NCI-H1930 (cell line): ENCODE data around the gene GLCE.
"Not testable (repeated sequence)": the region's sequence is repeated elsewhere in the genome, so short reads cannot be mapped to it uniquely, and the experiment has no call there.

Source experiments
- DNase-seq, 2 experiments: peaks; one replicate each; lab custom pipeline; 2025; lab: John Stamatoyannopoulos, UW

The GLCE gene

DNA sequence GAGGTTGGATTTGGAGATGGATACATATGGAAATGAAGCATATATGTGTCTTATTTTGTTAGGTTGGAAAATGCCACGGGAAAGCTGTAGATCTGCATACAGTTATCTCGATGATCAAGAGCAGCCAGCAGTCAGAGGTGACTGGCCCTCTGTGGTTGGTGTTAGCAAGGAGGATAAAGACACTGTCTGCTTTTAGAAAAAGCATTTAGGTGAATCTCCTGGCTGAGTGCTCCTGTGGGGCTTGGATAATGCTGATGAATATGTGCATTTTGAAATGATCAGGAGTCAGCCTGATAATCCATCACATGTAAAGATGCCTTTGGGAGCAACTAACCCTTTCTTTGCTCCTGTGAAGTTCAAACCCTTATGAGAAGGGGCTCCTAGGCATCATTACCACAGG, 24.9 kb upstream of the GLCE start:
- DNase-seq: no peak

DNA sequence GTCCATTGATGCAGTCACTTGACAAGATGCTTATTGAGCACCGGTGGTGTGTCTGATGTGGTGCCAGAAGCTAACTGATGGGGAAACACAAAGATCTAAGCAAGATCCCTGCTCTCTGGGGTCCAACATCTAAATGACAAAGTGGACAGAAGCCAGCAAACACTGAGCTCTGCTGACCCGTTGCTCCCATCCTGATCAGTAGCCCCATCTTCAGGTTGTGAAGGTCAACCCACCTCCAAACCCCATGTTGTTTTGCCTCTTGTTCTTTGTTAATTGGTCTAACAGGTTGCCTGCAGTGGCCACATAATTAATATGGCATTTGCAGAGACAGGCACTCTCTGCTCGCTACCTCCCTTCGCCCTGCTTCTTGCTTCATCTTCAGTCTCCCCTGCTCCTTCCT, 21.5 kb upstream of the GLCE start:
- no peak for DNase-seq

DNA sequence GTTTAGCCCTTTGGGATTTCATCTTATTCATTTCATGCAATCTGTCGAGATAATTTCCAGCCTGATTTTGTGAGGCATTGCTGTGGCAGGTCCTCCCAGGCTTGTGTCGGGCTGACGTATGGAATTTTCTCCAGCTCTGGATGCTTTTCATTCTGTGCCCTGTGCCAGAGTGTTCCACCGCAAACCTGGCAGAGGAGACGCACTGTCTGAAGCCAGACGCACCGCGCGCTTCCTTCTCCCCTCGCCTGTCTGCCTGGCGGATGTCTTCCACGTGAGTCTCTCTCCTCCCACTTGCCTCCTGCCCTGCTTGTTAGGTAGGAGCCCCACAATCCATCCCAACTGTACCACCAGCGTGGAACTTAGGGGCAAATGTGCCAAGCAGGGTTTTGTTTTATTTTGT, 20.1 kb upstream of the GLCE start:
- DNase-seq: no peak

DNA sequence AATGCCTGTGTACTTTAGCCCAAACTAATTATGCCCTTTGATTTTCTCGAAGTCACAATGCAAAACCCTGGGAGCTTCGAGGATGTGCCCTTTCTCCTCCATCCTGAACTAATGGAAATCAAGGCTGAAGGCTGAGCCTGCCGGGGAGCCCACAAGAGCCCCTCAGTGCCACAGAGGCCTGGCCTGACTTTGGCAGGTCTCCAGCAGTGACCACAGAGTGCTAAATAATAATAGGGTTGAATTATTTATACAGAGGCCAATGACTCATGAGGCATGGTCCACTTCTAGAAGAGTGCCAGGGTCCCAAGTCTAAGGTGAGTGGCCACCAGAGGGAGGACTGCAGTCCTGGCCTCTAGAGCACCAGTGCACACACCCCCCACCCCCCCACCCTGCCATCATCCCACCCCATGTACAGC, 19.1 kb upstream of the GLCE start:
- DNase-seq: no peak

DNA sequence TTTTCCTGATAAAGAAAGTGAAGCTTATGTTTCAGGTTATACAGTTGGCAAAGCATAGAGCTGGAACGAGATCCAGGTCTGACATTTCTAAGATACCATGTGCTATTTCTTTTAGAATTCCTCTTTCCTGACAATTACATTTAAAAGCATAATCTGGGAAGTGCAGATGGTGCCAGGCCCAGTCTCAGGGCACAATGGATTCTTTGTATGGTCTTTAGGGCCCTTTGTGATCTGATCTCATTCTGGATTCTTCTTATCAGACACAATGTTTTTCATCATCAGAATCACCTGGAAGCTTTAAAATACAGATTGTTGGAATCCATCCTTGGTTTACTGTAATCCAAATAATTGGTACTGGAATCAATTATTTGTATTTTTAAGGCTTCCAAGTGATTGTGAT, 18.6 kb upstream of the GLCE start:
- DNase-seq: no peak

DNA sequence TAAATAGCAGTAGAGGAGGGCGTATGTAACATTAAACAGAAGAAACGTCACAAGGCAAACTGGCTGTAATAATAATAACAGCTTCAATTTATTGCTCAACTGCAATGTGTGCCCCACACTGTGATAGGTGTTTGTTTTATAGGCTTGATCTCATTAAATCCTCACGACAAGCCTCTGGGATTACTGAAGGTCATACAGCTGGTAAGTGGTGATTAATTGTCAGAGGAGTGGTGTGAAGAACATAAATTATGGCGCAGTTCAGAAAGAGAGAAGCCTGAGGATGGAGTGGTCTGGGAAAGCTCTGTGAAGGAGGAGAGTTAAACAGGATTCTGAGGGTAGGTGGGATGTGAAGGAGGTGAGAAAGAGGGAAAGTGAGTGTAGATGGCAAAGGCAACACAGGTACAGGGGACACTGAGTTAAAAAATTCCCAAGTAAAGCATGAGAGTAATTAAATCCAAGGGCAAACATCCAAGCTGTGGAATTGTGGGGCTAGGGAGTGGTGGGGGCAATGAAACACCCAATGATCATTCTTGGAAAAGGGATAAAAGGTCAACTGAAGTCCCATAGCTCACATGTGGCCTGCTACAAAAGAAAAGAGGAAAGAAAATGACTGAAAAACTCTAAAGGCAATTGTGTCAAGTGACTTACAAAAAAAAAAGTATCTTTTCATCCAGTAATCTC, 16.5 kb upstream of the GLCE start:
- no peak for DNase-seq

DNA sequence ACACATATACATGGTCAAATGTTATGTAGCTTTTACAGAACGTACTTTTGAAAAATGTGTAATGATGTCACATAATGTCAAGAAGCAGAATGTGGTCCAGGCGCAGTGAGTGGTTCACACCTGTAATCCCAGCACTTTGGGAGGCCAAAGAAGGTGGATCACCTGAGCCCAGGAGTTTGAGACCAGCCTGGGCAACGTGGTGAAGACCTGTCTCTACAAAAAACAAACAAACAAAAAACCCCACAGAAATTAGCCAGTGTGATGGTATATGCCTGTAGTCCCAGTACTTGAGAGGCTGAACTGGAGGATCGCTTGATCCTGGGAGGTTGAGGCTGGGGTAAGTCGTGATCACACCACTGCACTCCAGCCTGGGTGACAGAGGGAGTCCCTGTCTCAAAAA, 15.9 kb upstream of the GLCE start:
- DNase-seq: no peak

DNA sequence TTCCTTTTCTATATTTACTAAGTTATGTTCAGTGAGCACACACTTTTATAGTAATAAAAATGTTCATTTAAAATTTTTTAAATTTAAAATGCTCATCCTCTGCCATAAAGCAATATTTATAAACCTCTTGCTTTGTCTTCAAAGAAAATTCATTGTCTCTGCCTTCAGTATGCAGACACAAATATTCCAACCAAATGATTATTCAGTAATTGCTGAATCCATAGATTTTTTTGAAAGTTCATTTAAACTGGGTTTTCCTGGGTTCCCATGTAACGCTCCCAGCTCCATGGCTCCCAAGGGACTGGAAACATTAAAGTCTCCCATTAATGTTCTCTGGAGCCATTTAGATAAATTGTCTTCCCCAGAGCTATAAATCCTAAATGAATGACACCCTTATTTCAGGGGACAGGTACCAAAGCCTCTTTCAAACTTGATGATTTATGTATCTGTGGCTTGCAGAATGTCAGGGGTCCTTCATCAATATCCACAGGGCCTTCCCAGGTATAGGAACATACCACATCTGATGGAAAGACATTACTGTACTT, 15.2 kb upstream of the GLCE start:
- no peak for DNase-seq

DNA sequence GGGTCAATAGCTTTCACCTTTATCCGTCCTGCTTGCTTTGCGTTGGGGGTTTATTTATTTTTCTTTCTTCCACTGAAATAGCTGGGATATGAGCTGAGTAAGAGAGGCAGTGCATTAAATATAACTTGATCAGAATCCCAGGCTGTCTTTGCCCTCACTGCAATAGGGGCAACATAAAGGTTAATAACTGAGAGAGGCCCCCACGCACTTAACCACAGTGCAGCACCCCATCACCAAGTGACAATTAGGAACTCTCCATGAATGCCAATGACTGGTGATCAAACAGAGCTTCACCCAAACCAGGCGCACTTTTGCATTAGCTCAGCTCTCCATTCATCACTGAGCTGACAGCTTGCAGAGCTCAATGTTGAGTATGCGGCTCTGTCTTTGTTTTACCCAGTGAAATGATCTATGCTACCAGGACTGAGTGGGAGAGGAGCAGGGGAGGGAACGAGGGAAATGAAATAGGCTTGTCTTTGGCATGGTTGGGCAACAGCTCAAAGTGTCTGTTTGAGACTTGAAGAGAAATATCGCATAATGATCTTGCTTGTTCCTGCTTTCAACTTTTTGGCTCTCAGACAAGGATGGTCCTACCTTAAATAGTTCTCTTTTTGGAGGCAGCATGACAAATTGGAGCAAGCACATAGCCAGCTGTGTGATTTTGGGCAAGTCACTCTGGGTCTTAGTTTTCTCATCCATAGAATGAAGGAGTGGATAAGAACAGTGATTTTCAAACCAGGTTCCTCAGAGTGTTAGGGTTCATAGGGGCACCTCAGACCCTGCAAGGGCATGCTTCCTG, 14.5 kb upstream of the GLCE start:
- DNase-seq: no peak

DNA sequence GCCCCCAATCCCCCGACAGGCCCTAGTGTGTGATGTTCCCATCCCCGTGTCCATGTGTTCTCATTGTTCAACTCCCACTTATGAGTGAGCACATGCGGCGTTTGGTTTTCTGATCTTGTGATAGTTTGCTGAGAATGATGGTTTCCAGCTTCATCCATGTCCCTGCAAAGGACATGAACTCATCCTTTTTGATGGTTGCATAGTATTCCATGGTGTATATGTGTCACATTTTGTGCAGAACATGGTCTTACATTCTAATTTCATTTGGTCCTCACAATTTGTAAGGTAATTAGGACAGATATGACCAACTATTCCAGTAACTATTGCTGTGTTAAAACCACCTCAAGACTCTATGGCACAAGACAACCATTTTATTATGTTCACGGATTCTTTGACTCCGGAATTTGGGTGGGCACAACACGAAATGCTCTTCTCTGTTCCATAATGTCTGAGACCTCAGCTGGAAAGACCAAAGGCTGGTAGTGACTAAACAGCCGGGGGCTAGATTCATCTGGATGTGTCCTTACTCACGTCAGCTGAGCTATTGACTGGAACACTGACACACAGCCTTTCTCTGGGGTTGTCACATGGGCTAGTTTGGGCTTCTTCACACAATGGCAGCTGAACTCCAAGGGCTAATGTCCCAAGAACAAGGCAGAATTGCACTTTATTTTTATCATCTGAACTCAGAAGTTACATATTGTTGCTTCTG, 13.6 kb upstream of the GLCE start:
- no peak for DNase-seq

DNA sequence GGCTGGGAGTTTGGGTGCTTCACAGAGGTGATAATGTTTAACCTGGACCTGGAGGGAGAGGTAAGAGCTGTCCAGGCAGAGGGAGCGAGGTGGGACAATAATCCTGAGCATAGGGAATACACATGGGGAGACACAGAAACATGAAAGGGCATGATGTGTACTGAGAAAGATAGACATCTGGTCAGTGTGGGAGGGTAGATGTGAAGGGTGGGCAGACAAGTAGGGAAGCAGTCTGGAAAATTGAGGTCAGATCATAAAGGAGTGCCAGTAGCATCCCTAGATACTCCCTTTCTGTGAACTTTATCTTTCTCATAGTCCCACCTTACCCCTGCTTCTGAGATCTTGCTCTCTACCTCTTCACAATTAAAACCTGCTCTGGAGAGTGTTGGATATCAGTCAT, 12.0 kb upstream of the GLCE start:
- no peak for DNase-seq

DNA sequence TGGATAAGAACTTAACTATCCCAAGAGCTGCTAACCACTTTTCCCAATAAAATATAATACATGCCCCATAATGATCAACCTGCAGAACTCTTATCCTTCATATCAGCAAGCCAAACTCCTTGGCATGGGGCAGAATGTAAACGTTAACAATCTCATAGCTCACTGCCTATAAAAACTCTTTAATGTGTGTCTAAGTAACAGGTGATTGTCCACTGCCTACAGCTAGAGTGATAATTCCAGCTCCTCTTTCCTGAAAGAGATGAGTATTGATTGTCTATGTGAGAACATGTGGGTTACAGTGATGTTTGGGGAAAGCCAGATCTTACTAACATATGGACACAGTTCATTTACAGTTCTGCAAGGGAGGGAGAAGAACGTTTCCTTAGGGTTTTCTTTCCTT, 11.3 kb upstream of the GLCE start:
- no peak for DNase-seq

DNA sequence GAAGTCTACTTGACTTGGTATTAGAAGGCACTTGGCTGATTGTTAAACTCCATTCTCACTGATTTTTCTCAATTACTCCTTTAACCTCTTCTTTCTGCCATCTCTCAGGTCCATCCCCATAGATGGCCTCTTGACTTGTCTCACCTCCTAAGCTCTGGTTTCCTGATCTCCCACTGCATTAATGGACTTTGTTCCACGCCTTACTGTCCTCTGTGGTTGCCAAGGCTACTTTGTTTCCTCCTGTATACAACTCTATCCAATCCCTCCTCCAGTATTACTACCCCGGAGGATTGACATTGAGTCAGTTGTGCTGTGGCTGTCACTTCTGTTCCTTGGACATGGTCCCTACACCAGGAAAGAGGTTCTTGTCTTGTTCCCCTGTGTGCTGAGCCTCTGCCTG, 10.6 kb upstream of the GLCE start:
- DNase-seq: no peak

DNA sequence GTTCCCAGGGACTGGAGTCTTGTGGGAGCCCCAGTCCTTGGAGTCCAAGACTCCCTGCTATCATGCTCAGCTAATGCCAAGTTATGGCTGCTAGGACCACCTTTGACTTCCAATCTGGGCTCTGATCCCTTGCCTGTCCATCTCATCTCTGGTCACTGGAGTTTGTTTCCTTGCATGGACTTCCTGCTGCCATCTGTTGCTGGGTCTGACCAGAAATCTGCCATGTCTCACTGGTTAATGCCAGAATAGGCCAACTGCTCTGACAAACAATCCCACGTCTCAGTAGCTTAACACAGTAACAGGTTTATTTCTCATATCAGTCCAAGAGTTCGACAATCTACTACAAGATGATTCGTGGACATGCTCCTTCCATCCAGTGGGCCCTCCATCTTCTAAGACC, 10.1 kb upstream of the GLCE start:
- DNase-seq: no peak

DNA sequence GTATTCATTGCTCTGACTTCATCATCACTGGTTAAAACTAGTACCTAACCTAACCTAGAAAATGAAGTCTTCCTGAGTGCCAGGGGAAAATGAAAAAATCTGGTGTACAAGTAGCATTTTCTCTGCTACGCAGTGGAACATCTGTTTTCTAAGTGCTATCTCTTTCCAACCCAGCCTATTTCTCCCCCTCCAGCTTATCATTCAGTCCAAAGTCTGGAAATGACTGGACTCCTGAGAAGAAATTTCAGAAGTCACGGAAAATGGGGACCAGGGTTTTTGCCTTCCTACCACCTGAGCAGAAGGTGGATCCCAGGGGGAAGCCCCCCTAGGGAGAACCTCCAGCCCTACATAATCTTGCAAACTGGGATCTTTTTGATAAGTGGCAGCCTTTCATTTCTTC, 9.6 kb upstream of the GLCE start:
- no peak for DNase-seq

DNA sequence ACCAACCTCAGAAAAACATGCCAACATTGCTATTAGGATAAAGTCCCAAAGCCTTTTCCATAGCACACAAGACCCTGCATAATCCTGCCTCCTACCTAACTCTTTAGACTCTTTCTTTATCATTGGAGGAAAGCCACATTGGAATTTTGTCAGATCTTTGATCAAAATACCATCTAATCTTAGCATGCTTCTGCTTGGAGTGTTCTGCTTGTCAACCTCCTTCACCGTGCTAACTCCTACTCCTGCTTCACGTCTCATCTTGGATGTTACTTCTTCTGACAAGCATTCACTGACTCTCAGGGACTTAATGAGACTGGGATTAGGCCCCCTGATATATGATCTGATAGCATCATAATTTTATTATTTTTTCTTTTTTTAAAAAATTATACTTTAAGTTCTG, 7.4 kb upstream of the GLCE start:
- no peak for DNase-seq

DNA sequence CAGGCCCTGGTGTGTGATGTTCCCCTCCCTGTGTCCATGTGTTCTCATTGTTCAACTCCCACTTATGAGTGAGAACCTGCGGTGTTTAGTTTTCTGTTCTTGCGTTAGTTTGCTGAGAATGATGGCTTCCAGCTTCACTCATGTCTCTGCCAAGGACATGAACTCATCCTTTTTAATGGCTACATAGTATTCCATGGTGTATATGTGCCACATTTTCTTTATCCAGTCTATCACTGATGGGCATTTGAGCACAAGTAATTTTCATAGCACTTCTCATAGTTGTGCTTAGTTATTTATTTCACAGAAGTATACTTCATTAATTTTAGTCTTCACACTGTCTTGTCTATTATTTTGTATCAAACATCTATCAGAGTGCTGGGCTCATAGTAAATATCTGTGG, 6.8 kb upstream of the GLCE start:
- DNase-seq: not testable (repeated sequence)

DNA sequence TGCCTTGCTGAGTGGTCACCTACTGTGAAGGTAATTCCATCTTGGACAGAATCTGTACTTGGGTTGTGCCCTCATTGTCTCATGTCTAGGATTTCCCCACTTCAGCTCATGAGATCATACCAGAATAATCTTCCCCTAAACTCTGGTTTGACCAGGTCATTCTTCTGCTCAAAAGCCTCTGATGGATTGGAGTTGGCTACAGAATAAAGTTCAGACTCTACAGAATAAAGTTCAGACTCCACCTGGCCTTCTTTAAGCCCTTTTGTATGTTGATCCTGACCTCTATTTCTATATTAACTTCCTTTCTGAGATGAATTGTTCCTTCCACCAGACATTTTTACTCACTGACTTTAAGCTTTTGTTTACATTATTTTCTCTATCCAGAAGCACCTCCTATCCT, 6.4 kb upstream of the GLCE start:
- no peak for DNase-seq

DNA sequence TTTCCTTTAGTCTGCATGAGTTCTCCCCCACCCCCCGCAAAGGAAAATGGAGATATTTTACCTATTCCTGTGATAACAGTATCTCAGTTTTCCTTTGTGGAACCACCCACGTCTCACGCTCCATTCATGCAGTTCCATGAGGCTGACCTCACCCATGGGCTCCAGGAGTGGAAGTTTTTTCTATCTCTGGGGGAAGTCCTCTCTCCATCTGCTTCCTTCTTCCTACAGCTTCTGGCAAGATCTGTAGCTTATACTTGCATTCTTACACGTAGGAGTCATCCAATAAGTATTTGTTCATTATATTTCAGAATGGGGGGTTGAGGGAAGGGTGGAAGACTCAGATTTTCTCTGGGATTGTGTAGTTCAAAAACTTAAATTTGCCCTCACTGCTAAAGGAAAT, 5.8 kb upstream of the GLCE start:
- DNase-seq: no peak

DNA sequence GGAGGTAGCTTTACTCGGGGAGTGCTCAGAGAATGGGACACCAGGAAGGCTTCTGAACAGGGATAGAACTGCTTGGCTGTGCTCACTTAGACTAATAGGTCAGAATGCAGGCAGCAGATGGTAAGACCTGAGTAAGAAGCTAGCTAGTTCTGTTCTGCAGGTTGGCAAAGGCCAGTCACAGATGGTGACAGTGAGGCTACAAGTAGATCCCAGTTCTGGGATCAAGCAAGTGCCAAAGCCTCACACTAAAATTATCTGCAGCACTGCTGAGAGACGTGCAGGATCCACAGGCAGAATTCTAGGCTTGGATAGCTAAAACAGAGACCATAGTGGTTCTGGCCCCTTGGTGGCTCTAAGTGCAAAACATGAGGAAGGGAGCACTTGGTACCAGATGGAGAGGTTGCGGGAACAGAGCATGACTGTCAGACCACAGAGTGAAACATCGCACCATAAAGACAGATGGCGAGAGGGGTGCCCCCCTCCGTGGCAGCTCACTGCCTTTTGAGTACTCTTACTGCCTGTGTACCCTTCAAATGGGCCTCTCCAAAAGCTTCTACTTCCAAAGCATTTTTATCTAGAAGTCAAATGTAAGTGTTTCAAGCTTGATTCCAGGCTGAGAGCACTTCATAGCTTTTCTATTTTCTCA, 3.6 kb upstream of the GLCE start:
- DNase-seq: no peak

DNA sequence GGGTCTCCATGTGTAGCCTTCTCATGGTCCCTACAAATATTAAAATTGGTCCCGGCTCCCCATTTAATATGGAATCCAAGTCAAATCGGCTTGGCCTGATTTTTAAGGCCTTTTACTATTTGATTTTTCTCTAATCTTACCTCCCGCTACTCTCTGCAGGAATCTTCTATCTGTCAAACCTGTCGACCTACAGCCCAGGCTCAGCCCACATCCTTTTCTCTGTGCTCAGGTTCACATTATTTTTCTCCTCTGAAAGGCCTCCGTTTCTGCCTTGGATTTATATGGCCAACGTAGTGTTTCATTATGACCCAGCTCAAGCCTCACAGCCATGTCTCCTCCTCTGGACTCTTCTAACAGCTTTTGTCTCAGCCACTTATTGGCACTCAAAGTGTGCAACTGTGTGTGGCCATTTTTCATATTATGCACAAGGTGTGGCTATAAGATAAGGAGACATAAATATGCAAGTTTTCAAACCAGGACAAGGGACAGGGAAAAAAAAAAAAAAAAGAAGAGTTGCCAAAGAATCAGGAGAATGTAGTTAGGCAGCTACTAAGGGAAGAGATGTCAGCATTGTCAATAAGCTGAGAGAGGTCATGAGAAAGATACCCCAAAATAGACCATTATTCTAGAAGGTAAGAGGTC, 2.1 kb upstream of the GLCE start:
- DNase-seq: no peak

DNA sequence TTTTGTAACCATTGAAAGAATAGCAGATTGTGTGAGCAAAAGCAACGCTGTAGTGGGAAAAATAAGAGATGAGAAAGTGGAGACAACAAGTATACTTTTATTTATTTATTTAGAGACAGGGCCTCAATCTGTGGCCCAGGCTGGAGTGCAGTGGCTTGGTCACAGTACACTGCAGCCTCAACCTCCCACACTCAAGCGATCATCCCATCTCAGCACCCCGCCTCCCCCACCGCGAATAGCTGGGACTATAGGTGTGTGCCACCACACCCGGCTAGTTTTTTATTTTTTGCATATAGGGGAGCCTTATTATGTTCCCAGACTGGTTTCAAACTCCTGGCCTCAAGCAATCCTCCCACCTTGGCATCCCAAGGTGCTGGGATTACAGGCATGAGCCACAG, 1.6 kb upstream of the GLCE start:
- no peak for DNase-seq
